MM.1S (cell line): ENCODE data around the gene CLIC5.

ENCODE experiments used
- DNase-seq: peaks from one replicate; pipeline ENCODE4 v3.0.0-alpha.2; 2015
- H2AFZ ChIP-seq: fragments of 300-600 bp; sonication (generic); 2 replicates; pipeline ENCODE4 v1.6.0; 2016; ENCODE audit warnings: antibody characterized with exemption, low read length
- H3F3A ChIP-seq: fragments of 300-600 bp; sonication (generic); 2 replicates; pipeline ENCODE4 v1.6.1; 2016; ENCODE audit warnings: mild to moderate bottlenecking, antibody characterized with exemption, low read length, moderate library complexity, mixed read lengths; ENCODE audit not compliant: insufficient read depth
- H3K27ac ChIP-seq: fragments of 300-600 bp; sonication (generic); 2 replicates; pipeline ENCODE4 v1.5.1; 2016; ENCODE audit warnings: mild to moderate bottlenecking, low read length
- H3K27me3 ChIP-seq: fragments of 300-600 bp; sonication (generic); replicated peaks from 2 replicates; pipeline ENCODE4 v1.6.0; 2016; ENCODE audit warnings: low read length; ENCODE audit not compliant: insufficient read depth
- H3K36me3 ChIP-seq: fragments of 300-600 bp; sonication (generic); replicated peaks from 2 replicates; pipeline ENCODE4 v1.6.1; 2016; ENCODE audit warnings: mild to moderate bottlenecking, low read length, mixed read lengths; ENCODE audit not compliant: insufficient read depth
- H3K4me1 ChIP-seq: fragments of 300-600 bp; sonication (generic); 2 replicates; pipeline ENCODE4 v1.6.1; 2016; ENCODE audit warnings: low read length, mixed read lengths
- H3K4me2 ChIP-seq: fragments of 300-600 bp; sonication (generic); 2 replicates; pipeline ENCODE4 v1.6.0; 2016; ENCODE audit warnings: low read depth, low read length
- H3K4me3 ChIP-seq: fragments of 300-600 bp; sonication (generic); 2 replicates; pipeline ENCODE4 v1.5.1; 2016; ENCODE audit warnings: low read length, mixed read lengths
- H3K79me2 ChIP-seq: fragments of 300-600 bp; sonication (generic); 2 replicates; pipeline ENCODE4 v1.6.1; 2016; ENCODE audit warnings: mixed run types, low read length, mixed read lengths
- H3K9ac ChIP-seq: fragments of 300-600 bp; sonication (generic); 2 replicates; pipeline ENCODE4 v1.6.1; 2016; ENCODE audit warnings: low read length, mixed read lengths
- H3K9me2 ChIP-seq: fragments of 300-600 bp; sonication (generic); replicated peaks from 2 replicates; pipeline ENCODE4 v1.6.1; 2016; ENCODE audit warnings: mild to moderate bottlenecking, low read length, mixed read lengths; ENCODE audit not compliant: insufficient read depth
- H3K9me3 ChIP-seq: fragments of 300-600 bp; sonication (generic); replicated peaks from 2 replicates; pipeline ENCODE4 v1.6.1; 2016; ENCODE audit warnings: mild to moderate bottlenecking, low read length, mixed read lengths; ENCODE audit not compliant: insufficient read depth
- H4K20me1 ChIP-seq: fragments of 300-600 bp; sonication (generic); 2 replicates; pipeline ENCODE4 v1.6.1; 2016; ENCODE audit warnings: mild to moderate bottlenecking, low read length, moderate library complexity, mixed read lengths; ENCODE audit not compliant: insufficient read depth
- CTCF ChIP-seq: fragments of 300-600 bp; sonication (generic); IDR thresholded peaks from 2 replicates; pipeline ENCODE4 v1.5.1; 2016; ENCODE audit warnings: antibody characterized with exemption, low read length, mixed read lengths
- EZH2 ChIP-seq: fragments of 300-600 bp; sonication (generic); optimal IDR thresholded peaks from 2 replicates; pipeline ENCODE3; 2017; ENCODE audit warnings: low read depth, mild to moderate bottlenecking, antibody characterized with exemption, low read length, mixed read lengths
- EZH2phosphoT487 ChIP-seq: fragments of 300-600 bp; sonication (generic); IDR thresholded peaks from 2 replicates; pipeline ENCODE4 v1.6.1; 2018; ENCODE audit warnings: antibody characterized with exemption, low read length

The CLIC5 gene

GRCh38 chr6:45946887-45947286 is 68.8 kb downstream of the CLIC5 start:
- no peaks in the 10 kb centered on the region for H3K4me1 ChIP-seq
- H3F3A ChIP-seq: no peaks in the 10 kb centered on the region
- H3K79me2 ChIP-seq: no peaks in the 10 kb centered on the region
- no peaks in the 10 kb centered on the region for H3K9me3 ChIP-seq
- no peaks in the 10 kb centered on the region for H4K20me1 ChIP-seq
- no peak for TF ChIP-seq CTCF
- no peak for TF ChIP-seq EZH2
- no peak for TF ChIP-seq EZH2phosphoT487
- H3K27ac ChIP-seq: no peak overlapping the region
- no peaks in the 10 kb centered on the region for H3K9me2 ChIP-seq
- H3K27me3 ChIP-seq: no peaks in the 10 kb centered on the region
- no peak for DNase-seq
- no peak overlapping the region for H2AFZ ChIP-seq
- no peak overlapping the region for H3K9ac ChIP-seq
- no peak overlapping the region for H3K4me2 ChIP-seq
- no peak overlapping the region for H3K4me3 ChIP-seq
- no peaks in the 10 kb centered on the region for H3K36me3 ChIP-seq

- Histone ChIP-seq H3K4me2 (no peak overlapping the region), H3K4me3 (no peak overlapping the region), H3K9me3 (no peaks in the 10 kb centered on the region), H3K4me1 (no peaks in the 10 kb centered on the region), H4K20me1 (no peaks in the 10 kb centered on the region), H3K9ac (no peak overlapping the region), H3K36me3 (no peaks in the 10 kb centered on the region), H3K9me2 (no peaks in the 10 kb centered on the region), H3F3A (no peaks in the 10 kb centered on the region), H2AFZ (no peak overlapping the region), H3K27me3 (no peaks in the 10 kb centered on the region), H3K79me2 (no peaks in the 10 kb centered on the region), H3K27ac (no peak overlapping the region)
- DNase-seq: no peak
- TF ChIP-seq CTCF (no peak), EZH2phosphoT487 (no peak), EZH2 (no peak)
These were observed 69.3 kb downstream of the CLIC5 start for GRCh38 chr6:45946352-45946751.

- Histone ChIP-seq H3K27ac (no peak overlapping the region), H3K4me3 (no peak overlapping the region), H3K4me2 (no peak overlapping the region), H3K79me2 (no peaks in the 10 kb centered on the region), H2AFZ (no peak overlapping the region), H3K9me3 (no peaks in the 10 kb centered on the region), H3F3A (no peaks in the 10 kb centered on the region), H3K4me1 (no peaks in the 10 kb centered on the region), H3K9ac (no peak overlapping the region), H3K27me3 (no peaks in the 10 kb centered on the region), H3K9me2 (no peaks in the 10 kb centered on the region), H4K20me1 (no peaks in the 10 kb centered on the region), H3K36me3 (no peaks in the 10 kb centered on the region)
- TF ChIP-seq CTCF (no peak), EZH2phosphoT487 (no peak), EZH2 (no peak)
- no peak for DNase-seq
These were observed 72.7 kb downstream of the CLIC5 start for GRCh38 chr6:45942953-45943352.
